ENCODE measurements around the gene SFI1.

The SFI1 gene

DNA sequence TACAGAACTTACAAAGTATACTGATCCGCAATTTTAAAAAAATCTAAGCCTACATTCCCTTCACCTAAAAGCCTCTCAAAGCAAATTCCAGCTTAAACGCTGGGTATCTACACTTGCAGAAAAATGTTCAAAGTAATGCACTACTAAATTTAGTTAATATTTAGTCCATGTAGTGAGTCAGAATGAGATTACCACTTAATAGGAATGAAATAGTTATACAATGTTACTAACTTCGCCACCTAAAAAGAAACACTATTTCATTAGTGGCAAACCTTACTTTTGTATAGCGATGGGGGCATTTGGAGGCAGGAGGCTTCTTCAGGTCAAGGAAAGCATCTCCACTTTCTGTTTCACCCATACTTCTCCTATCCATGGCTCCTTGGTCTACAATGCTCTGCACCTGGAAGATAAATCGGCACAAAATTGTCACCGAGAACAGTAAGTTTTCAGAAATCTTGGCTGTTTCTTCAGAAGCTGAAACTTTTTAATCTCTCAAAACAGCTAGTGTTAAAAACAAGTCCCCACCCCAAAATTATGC, 7.9 kb upstream of the SFI1 start:
- Histone ChIP-seq H3K27ac (ENCODE audit: poor library complexity, severe bottlenecking) (peak overlapping the region; percentile 78), H3K9me3 (ENCODE audit: severe bottlenecking) (no peaks in the 10 kb centered on the region), H3K36me3 (ENCODE audit: low read depth) (peaks cover 43% of the 10 kb centered on the region), H3K27me3 (ENCODE audit: insufficient read depth, poor library complexity, severe bottlenecking) (no peaks in the 10 kb centered on the region), H3K4me3 (ENCODE audit: severe bottlenecking) (peak overlapping the region; percentile 74), H3K4me1 (ENCODE audit: insufficient read depth, poor library complexity, severe bottlenecking) (no peaks in the 10 kb centered on the region)
- no peak for DNase-seq (ENCODE audit: low spot score)
- no peak for ATAC-seq (ENCODE audit: low read depth)
- TF ChIP-seq, protein P1, sequence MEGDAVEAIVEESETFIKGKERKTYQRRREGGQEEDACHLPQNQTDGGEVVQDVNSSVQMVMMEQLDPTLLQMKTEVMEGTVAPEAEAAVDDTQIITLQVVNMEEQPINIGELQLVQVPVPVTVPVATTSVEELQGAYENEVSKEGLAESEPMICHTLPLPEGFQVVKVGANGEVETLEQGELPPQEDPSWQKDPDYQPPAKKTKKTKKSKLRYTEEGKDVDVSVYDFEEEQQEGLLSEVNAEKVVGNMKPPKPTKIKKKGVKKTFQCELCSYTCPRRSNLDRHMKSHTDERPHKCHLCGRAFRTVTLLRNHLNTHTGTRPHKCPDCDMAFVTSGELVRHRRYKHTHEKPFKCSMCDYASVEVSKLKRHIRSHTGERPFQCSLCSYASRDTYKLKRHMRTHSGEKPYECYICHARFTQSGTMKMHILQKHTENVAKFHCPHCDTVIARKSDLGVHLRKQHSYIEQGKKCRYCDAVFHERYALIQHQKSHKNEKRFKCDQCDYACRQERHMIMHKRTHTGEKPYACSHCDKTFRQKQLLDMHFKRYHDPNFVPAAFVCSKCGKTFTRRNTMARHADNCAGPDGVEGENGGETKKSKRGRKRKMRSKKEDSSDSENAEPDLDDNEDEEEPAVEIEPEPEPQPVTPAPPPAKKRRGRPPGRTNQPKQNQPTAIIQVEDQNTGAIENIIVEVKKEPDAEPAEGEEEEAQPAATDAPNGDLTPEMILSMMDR (IDR thresholded peaks at IDR 0.05; ENCODE audit: poor library complexity, severe bottlenecking): no peak

GRCh38 chr22:31488988-31489617, 7.2 kb upstream of the SFI1 start:
- Histone ChIP-seq H3K9me3 (ENCODE audit: severe bottlenecking) (no peaks in the 10 kb centered on the region), H3K4me1 (ENCODE audit: insufficient read depth, poor library complexity, severe bottlenecking) (no peaks in the 10 kb centered on the region), H3K27me3 (ENCODE audit: insufficient read depth, poor library complexity, severe bottlenecking) (no peaks in the 10 kb centered on the region), H3K4me3 (ENCODE audit: severe bottlenecking) (peak overlapping the region; percentile 74), H3K27ac (ENCODE audit: poor library complexity, severe bottlenecking) (peak overlapping the region; percentile 78), H3K36me3 (ENCODE audit: low read depth) (peaks cover 36% of the 10 kb centered on the region)
- no peak for DNase-seq (ENCODE audit: low spot score)
- peak; percentile 32; the same call in 2 of the 3 replicates for ATAC-seq (ENCODE audit: low read depth)
- TF ChIP-seq, protein P1 (IDR thresholded peaks at IDR 0.05; ENCODE audit: poor library complexity, severe bottlenecking): no peak

DNA sequence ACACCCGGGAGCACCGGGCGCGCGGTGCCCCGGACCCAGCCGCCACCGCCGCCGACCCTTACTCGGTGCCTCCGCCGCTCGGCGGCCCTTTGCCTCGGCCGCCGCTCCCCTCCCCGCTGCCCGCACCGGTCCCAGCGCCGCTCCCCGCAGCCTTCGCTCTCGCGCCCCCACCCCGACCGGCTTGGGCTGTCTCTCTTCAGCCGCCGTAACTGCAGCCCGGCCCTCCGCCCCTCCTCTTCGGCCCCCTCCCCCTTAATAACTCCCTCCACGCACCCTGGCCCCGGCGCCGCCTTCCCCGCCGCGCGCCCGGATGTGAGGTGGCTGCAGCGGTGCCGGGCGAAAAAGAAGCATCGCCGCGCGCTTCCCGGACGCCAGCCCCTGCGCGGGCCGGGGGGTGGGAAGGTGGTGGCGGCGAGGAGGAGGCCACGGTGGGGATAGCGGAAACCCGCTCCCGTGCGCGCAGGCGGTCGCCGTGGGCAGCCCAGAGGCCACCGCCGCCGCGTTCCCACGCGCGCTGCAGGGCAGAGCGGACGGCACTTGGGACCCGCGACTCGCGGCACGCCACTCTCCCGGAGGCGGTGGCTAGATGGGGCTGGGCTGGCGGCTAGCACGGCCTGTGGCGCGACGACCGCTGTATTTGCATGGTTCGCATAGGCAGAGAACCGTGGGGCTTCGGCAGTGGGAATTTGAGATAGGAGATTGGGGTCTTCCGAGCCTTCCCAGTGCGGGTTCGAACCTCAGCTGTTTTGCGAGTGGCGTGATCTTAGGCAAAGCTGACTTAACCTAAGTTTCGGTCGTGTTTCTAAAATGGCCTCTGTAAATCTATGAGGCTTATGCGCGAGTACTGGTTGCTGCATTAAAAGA, 6.5 kb upstream of the SFI1 start, which contains the start of gene EIF4ENIF1:
Gene EIF4ENIF1, minus strand, starts transcription at position 211 of the 864 bp plus-strand sequence. CDS start 1,124 bp downstream, outside the sequence.
- ATAC-seq (ENCODE audit: low read depth): peak; percentile 77

GRCh38 chr22:31490496-31490925, 5.8 kb upstream of the SFI1 start:
- H3K27ac ChIP-seq (ENCODE audit: poor library complexity, severe bottlenecking): peak overlapping the region; percentile 78
- TF ChIP-seq, protein P1 (IDR thresholded peaks at IDR 0.05; ENCODE audit: poor library complexity, severe bottlenecking): no peak

More for the DNA sequence above, 6.5 kb upstream of the SFI1 start, which contains the start of gene EIF4ENIF1:
- no peaks in the 10 kb centered on the region for H3K4me1 ChIP-seq (ENCODE audit: insufficient read depth, poor library complexity, severe bottlenecking)
- peak within 1 kb of the TSS; percentile 74 for H3K4me3 ChIP-seq (ENCODE audit: severe bottlenecking)
- DNase-seq (ENCODE audit: low spot score): peak; percentile 82
- no peaks in the 10 kb centered on the region for H3K9me3 ChIP-seq (ENCODE audit: severe bottlenecking)
- H3K27ac ChIP-seq (ENCODE audit: poor library complexity, severe bottlenecking): peak within 1 kb of the TSS; percentile 78
- peaks cover 29% of the 10 kb centered on the region for H3K36me3 ChIP-seq (ENCODE audit: low read depth)
- TF ChIP-seq, protein P1 (IDR thresholded peaks at IDR 0.05; ENCODE audit: poor library complexity, severe bottlenecking): no peak
- no peaks in the 10 kb centered on the region for H3K27me3 ChIP-seq (ENCODE audit: insufficient read depth, poor library complexity, severe bottlenecking)

More at GRCh38 chr22:31490496-31490925, 5.8 kb upstream of the SFI1 start:
- Histone ChIP-seq H3K27me3 (ENCODE audit: insufficient read depth, poor library complexity, severe bottlenecking) (no peaks in the 10 kb centered on the region), H3K9me3 (ENCODE audit: severe bottlenecking) (no peaks in the 10 kb centered on the region), H3K4me3 (ENCODE audit: severe bottlenecking) (peak overlapping the region; percentile 74), H3K36me3 (ENCODE audit: low read depth) (peaks cover 22% of the 10 kb centered on the region), H3K4me1 (ENCODE audit: insufficient read depth, poor library complexity, severe bottlenecking) (no peaks in the 10 kb centered on the region)
- no peak for DNase-seq (ENCODE audit: low spot score)
- peak; percentile 79 for ATAC-seq (ENCODE audit: low read depth)
